GM12865 (cell line): Measurements from ENCODE around the gene FSHB.

Experiments used
- DNase-seq: peaks from one replicate; pipeline ENCODE4 v3.0.0; 2010; ENCODE audit warnings: low read depth
- H3K4me3 ChIP-seq: 2 replicates; pipeline ENCODE4 v1.5.1; 2011; ENCODE audit warnings: mild to moderate bottlenecking, low read depth, low read length, control low read depth
- TF ChIP-seq, protein P1 (sequence below): IDR thresholded peaks from 2 replicates; pipeline ENCODE4 v1.5.1; 2011; ENCODE audit warnings: low read length, control low read depth, low read depth, inconsistent platforms; ENCODE audit not compliant: insufficient read depth; ENCODE audit errors: missing control alignments

The FSHB gene

DNA sequence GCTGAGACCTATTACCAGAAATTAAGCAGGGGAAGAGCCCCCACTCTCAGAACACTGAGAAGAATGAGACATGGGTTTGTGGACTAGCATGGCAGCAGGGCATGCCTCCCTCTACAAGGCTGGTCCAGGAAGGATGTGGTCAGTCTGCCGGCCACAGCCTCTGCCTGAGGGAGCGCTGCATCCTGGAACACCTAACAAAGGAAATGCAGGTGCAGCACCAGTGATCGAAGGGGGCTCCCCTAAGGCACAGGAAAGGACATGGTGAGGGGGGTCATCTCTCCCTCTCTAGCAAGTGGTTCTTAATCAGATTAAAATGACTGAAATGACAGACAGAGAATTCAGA, 51.4 kb downstream of the FSHB start:
- DNase-seq, result peak; percentile 79
- TF ChIP-seq, protein P1, sequence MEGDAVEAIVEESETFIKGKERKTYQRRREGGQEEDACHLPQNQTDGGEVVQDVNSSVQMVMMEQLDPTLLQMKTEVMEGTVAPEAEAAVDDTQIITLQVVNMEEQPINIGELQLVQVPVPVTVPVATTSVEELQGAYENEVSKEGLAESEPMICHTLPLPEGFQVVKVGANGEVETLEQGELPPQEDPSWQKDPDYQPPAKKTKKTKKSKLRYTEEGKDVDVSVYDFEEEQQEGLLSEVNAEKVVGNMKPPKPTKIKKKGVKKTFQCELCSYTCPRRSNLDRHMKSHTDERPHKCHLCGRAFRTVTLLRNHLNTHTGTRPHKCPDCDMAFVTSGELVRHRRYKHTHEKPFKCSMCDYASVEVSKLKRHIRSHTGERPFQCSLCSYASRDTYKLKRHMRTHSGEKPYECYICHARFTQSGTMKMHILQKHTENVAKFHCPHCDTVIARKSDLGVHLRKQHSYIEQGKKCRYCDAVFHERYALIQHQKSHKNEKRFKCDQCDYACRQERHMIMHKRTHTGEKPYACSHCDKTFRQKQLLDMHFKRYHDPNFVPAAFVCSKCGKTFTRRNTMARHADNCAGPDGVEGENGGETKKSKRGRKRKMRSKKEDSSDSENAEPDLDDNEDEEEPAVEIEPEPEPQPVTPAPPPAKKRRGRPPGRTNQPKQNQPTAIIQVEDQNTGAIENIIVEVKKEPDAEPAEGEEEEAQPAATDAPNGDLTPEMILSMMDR, result no peak
- H3K4me3 ChIP-seq, result no peak overlapping the region
